CD4-positive, alpha-beta T cell (primary cell): ENCODE measurements around the gene NUP210L. TPM values are rescaled to one million over a fixed set of nuclear protein-coding genes. Genes with fewer than 3 reads are reported as not detected.

Source experiments
- ATAC-seq: fragments of 200-7000 bp; cut with Tn5 transposase; one replicate; pipeline ENCODE4 v1.10.0; 2022; ENCODE audit warnings: mild to moderate bottlenecking; ENCODE audit not compliant: poor library complexity
- CTCF ChIA-PET: fragments of 350-600 bp; sonication (Branson Sonifier 250); formaldehyde crosslinking; loops from one replicate; lab custom pipeline; 2021; ENCODE audit warnings: antibody characterized with exemption, inconsistent platforms; lab: Charles Lee
- POLR2A ChIA-PET: fragments of 350-600 bp; sonication (Branson Sonifier 250); formaldehyde crosslinking; loops from one replicate; lab custom pipeline; 2021; ENCODE audit warnings: antibody characterized with exemption, inconsistent platforms; lab: Charles Lee
- DNase-seq, 14 experiments: peaks; one replicate each; pipeline ENCODE4 v3.0.0-alpha.2; 2013 to 2020; ENCODE audit warnings: mixed read lengths in 2 of 14
- H3K27ac ChIP-seq, 2 donors: one replicate each; pipeline versions ENCODE4 v1.5.1 to v1.7.0; 2013; ENCODE audit warnings: low read length in 2 of 2, low read depth in 1 of 2, mild to moderate bottlenecking in 1 of 2
- H3K27me3 ChIP-seq, 2 experiments: 1 replicate in 1 of 2; 2 replicates in 1 of 2; pipeline versions ENCODE4 v1.6.1 to v1.7.0; 2013; ENCODE audit warnings: low read length in 2 of 2, control low read depth in 1 of 2, mild to moderate bottlenecking in 1 of 2, moderate library complexity in 1 of 2; ENCODE audit not compliant: insufficient read depth in 2 of 2, control insufficient read depth in 1 of 2
- H3K36me3 ChIP-seq: one replicate; pipeline ENCODE4 v1.6.1; 2013; ENCODE audit warnings: low read length, control low read depth; ENCODE audit not compliant: insufficient read depth
- H3K4me1 ChIP-seq: one replicate; pipeline ENCODE4 v1.6.1; 2013; ENCODE audit warnings: low read length, control low read depth; ENCODE audit not compliant: insufficient read depth
- H3K4me3 ChIP-seq: one replicate; pipeline ENCODE4 v1.5.1; 2013; ENCODE audit warnings: mild to moderate bottlenecking, low read length, moderate library complexity
- H3K9me3 ChIP-seq, 2 experiments: 1 replicate in 1 of 2; 2 replicates in 1 of 2; pipeline versions ENCODE4 v1.6.1 to v1.7.0; 2013; ENCODE audit warnings: low read length in 2 of 2, mild to moderate bottlenecking in 2 of 2, control low read depth in 1 of 2, moderate library complexity in 1 of 2; ENCODE audit not compliant: control insufficient read depth in 1 of 2, insufficient read depth in 1 of 2
- H3K27ac Mint-ChIP-seq: one replicate; pipeline ENCODE4 v1.8.0; 2020; ENCODE audit warnings: mixed read lengths
- H3K27me3 Mint-ChIP-seq: one replicate; pipeline ENCODE4 v1.8.0; 2021; ENCODE audit warnings: mixed read lengths
- H3K36me3 Mint-ChIP-seq: one replicate; pipeline ENCODE4 v1.8.0; 2021; ENCODE audit warnings: low read depth, mixed read lengths
- H3K4me1 Mint-ChIP-seq: one replicate; pipeline ENCODE4 v1.8.0; 2021; ENCODE audit warnings: low read depth, mixed read lengths
- H3K4me3 Mint-ChIP-seq: one replicate; pipeline ENCODE4 v1.8.0; 2020; ENCODE audit warnings: mild to moderate bottlenecking, mixed read lengths
- H3K9me3 Mint-ChIP-seq: one replicate; pipeline ENCODE4 v1.8.0; 2020; ENCODE audit warnings: mixed read lengths
- CTCF ChIP-seq: fragments of 200-600 bp; IDR thresholded peaks from one replicate; pipeline ENCODE4 v1.8.0; 2022; ENCODE audit warnings: antibody characterized with exemption, mild to moderate bottlenecking
- intact Hi-C, 2 experiments: fragments of 100-400 bp; cut with DNase I in 1 of 2; cut with micrococcal nuclease in 1 of 2; formaldehyde crosslinking; loops; one replicate each; pipeline versions ENCODE4 v1.15.1 to v1.9.0; 2023 to 2025; cut with DNase I, micrococcal nuclease
- total RNA-seq, 174 experiments: library from RNA in 2 of 174; stranded (reverse) in 2 of 174; gene quantifications; one replicate each; pipeline ENCODE4 v1.2.3 and lab custom pipeline; 2021 to 2026

The NUP210L gene
- total RNA-seq, 2 experiments from 2014 or later, result 0.03 to 0.08 TPM

GRCh38 chr1:153960206-153960605 lies 194.7 kb downstream of the NUP210L start:
- Histone ChIP-seq H3K27me3 (no peaks in the 10 kb centered on the region), H3K36me3 (no peaks in the 10 kb centered on the region), H3K4me3 (no peak overlapping the region), H3K9me3 (no peaks in the 10 kb centered on the region), H3K27ac (no peak overlapping the region), H3K4me1 (peaks cover 67% of the 10 kb centered on the region)
- H3K27me3 Mint-ChIP-seq, result no peaks in the 10 kb centered on the region
- POLR2A ChIA-PET, result interaction anchor here (4.4 to 5.0 kb wide), 2 partner anchors 16 to 32 kb away, joined by 51 to 58 read pairs; partner anchors contain the start of genes JTB and RPS27
- CTCF ChIA-PET, result no interaction called here
- H3K4me1 Mint-ChIP-seq, result peaks cover 64% of the 10 kb centered on the region
- peaks cover 36% of the 10 kb centered on the region for H3K36me3 Mint-ChIP-seq
- H3K4me3 Mint-ChIP-seq, result peak overlapping the region; percentile 94
- ATAC-seq (no peak), DNase-seq (no peak)
- intact Hi-C loops, result no loop called here
- H3K9me3 Mint-ChIP-seq, result no peaks in the 10 kb centered on the region
- peak overlapping the region; percentile 63 for H3K27ac Mint-ChIP-seq
- TF ChIP-seq CTCF, result no peak

- H3K4me1 Mint-ChIP-seq, result peaks cover 68% of the 10 kb centered on the region
- Histone ChIP-seq H3K4me1 (peaks cover 68% of the 10 kb centered on the region), H3K27ac (no peak overlapping the region), H3K9me3 (no peaks in the 10 kb centered on the region), H3K4me3 (no peak overlapping the region), H3K36me3 (peaks cover 6% of the 10 kb centered on the region), H3K27me3 (no peaks in the 10 kb centered on the region)
- ATAC-seq (no peak), DNase-seq (no peak)
- intact Hi-C loops, result loop anchor here (2.0 to 5.0 kb wide), 2 partner anchors 31 to 37 kb away; partner anchors contain the start of genes GATAD2B (in 1 of the 2) and RPS27 (in 1 of the 2)
- peak overlapping the region; percentile 94 for H3K4me3 Mint-ChIP-seq
- no peak for TF ChIP-seq CTCF
- POLR2A ChIA-PET, result interaction anchor here (0.8 to 5.0 kb wide), 6 partner anchors 8 to 33 kb away, joined by 3 to 85 read pairs (median 54); partner anchors contain the start of genes CREB3L4, DENND4B, JTB and RPS27
- CTCF ChIA-PET, result interaction anchor here (1.7 to 3.9 kb wide), 3 partner anchors 8 to 18 kb away, joined by 3 to 31 read pairs (median 30); partner anchors contain the start of genes CREB3L4, DENND4B and JTB
- peak overlapping the region; percentile 63 for H3K27ac Mint-ChIP-seq
- H3K36me3 Mint-ChIP-seq, result peaks cover 37% of the 10 kb centered on the region
- no peaks in the 10 kb centered on the region for H3K27me3 Mint-ChIP-seq
- no peaks in the 10 kb centered on the region for H3K9me3 Mint-ChIP-seq
Observed at GRCh38 chr1:153959454-153959853, 195.4 kb downstream of the NUP210L start.

GRCh38 chr1:153958961-153959260 lies 196.0 kb downstream of the NUP210L start:
- intact Hi-C loops, result loop anchor here (1.0 to 5.0 kb wide), 8 partner anchors 8 to 37 kb away; partner anchors contain the start of genes JTB (in 2 of the 2), RPS27 (in 2 of the 2), CREB3L4 (in 1 of the 2) and DENND4B (in 1 of the 2)
- no peaks in the 10 kb centered on the region for H3K27me3 ChIP-seq
- no peaks in the 10 kb centered on the region for H3K9me3 ChIP-seq
- Mint-ChIP-seq H3K36me3 (peaks cover 42% of the 10 kb centered on the region), H3K9me3 (no peaks in the 10 kb centered on the region), H3K4me1 (peaks cover 68% of the 10 kb centered on the region), H3K27me3 (no peaks in the 10 kb centered on the region), H3K27ac (peak overlapping the region; percentile 89), H3K4me3 (peak overlapping the region; percentile 94)
- H3K27ac ChIP-seq, result peak overlapping the region in 1 of 2 donors; percentile 68
- ChIA-PET CTCF (interaction anchor here (1.7 to 3.9 kb wide), 4 partner anchors 8 to 28 kb away, joined by 3 to 31 read pairs (median 22); partner anchors contain the start of genes CREB3L4, DENND4B, JTB and RAB13), POLR2A (interaction anchor here (0.6 to 5.0 kb wide), 12 partner anchors 9 to 183 kb away, joined by 3 to 85 read pairs (median 4); partner anchors contain the start of genes CREB3L4, DENND4B, GATAD2B and JTB)
- no peak overlapping the region for H3K4me3 ChIP-seq
- ATAC-seq (no peak), DNase-seq (no peak)
- H3K36me3 ChIP-seq, result peaks cover 11% of the 10 kb centered on the region
- TF ChIP-seq CTCF, result no peak
- H3K4me1 ChIP-seq, result peaks cover 68% of the 10 kb centered on the region
